GM12872 (cell line): ENCODE data around the gene TBX21.

Experiments used
- CTCF ChIP-seq: IDR thresholded peaks from 3 replicates; pipeline ENCODE4 v1.5.1; 2011; ENCODE audit warnings: low read depth, mild to moderate bottlenecking, low read length, moderate library complexity; ENCODE audit not compliant: insufficient read depth

TBX21 gene, protein sequence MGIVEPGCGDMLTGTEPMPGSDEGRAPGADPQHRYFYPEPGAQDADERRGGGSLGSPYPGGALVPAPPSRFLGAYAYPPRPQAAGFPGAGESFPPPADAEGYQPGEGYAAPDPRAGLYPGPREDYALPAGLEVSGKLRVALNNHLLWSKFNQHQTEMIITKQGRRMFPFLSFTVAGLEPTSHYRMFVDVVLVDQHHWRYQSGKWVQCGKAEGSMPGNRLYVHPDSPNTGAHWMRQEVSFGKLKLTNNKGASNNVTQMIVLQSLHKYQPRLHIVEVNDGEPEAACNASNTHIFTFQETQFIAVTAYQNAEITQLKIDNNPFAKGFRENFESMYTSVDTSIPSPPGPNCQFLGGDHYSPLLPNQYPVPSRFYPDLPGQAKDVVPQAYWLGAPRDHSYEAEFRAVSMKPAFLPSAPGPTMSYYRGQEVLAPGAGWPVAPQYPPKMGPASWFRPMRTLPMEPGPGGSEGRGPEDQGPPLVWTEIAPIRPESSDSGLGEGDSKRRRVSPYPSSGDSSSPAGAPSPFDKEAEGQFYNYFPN

GRCh38 chr17:47733047-47733673 is at the start of gene TBX21:
TSS of gene TBX21 (plus strand) at chr17:47733236. CDS start at chr17:47733455, 219 bp downstream.
- peak; percentile 41 for TF ChIP-seq CTCF

DNA sequence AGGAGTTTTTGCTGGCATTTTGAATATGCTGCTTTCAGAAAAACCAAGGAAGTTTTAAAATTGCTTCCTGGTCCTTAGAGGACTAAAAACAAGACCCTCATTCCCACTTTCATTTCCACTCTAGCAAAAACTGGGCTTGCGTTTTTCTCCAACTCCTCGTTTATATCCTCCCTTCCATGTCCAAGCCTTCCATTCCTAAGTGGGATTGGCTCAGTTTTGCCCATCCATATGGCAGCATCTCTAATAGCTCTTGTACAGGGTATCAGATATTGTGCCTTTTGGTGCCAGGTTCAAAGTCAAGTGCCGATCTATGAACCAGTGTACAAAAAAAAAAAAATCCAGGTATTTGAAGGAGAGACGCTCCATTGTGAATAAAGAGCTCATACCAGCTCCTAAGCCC is 49.0 kb upstream of the TBX21 start:
- no peak for TF ChIP-seq CTCF

- TF ChIP-seq CTCF: no peak
Observed at GRCh38 chr17:47684535-47685193, 48.4 kb upstream of the TBX21 start.

- no peak for TF ChIP-seq CTCF
Observed at GRCh38 chr17:47685556-47686275, 47.3 kb upstream of the TBX21 start.

DNA sequence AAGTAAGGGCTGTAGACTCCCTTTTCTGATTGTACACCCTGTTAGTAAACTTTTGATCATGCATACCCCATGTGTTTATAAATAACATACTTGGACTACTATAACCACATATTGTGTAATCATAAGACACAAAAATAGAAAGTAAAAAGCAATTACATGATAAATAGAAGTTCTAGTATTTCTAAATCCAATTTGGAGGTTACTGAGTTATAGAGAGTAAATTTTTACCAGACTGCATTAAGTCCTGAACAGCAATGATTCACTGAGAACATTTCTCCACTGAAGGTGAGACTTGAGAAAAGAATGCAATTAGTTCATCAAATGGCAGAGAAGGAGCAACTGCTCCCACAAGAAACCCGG is 46.8 kb upstream of the TBX21 start:
- TF ChIP-seq CTCF: no peak

GRCh38 chr17:47686664-47687327 is 46.2 kb upstream of the TBX21 start:
- TF ChIP-seq CTCF: no peak
